Measurements from ENCODE around the gene SORBS2. TPM values are rescaled to one million over a fixed set of nuclear protein-coding genes. Genes with fewer than 3 reads are reported as not detected.

SORBS2 gene
- total RNA-seq, 4 donors from 2014 or later, result 290 to 437 (median 377) TPM

DNA sequence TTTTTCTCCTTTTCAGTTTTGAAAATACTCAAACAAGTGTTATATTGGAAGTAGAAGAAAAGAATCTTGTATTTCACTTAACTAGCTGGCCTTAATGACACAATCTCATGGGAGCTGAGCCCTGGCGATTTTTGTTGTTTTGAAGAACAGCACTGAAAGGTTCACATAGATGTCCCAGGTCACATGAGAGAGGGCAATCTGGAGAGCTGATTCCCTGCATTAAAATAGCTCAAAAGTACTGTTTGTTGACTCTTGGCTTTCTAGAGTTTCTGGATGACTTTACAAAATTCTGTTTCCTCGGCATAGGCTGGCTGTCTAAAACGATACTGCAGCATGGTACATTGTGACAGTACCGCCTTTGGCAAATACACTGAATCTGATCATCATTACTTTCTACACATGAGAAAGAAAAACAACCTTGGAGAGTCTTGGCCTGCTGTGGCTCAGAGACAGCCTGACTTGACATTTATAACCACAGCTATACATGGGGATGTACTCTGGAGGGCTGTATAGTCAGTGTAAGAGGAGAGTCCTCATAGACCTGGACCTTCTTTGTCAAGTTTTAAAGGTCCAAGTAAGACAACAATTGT is 156.9 kb downstream of the SORBS2 start:
- H3K27ac ChIP-seq, result peak overlapping the region; percentile 71 to 81 (median 79)
- H3K36me3 ChIP-seq, result peaks cover 15 to 28% of the 10 kb centered on the region in 2 donors
- WGBS, 2 donors, result 34 to 46% methylated on average over 4 of the region's 4 CpGs
- no peaks in the 10 kb centered on the region for H3K9me3 ChIP-seq
- no peaks in the 10 kb centered on the region for H3K27me3 ChIP-seq
- TF ChIP-seq CTCF (IDR thresholded peaks at IDR 0.05) (no peak), POLR2A (IDR thresholded peaks at IDR 0.05) (no peak)
- H3K4me3 ChIP-seq (replicated peaks in 1 of 3), result no peak overlapping the region
- H3K4me1 ChIP-seq, result peaks cover 28 to 30% of the 10 kb centered on the region in 2 donors
- intact Hi-C loops (cut with DNase I), result loop anchor here (10.0 kb wide), 1 partner anchor 130 kb away; no protein-coding TSS in a partner anchor
- peak; percentile 48 to 50 for DNase-seq

GRCh38 chr4:185654311-185654710 is 157.7 kb downstream of the SORBS2 start:
- TF ChIP-seq POLR2A (IDR thresholded peaks at IDR 0.05) (no peak), CTCF (IDR thresholded peaks at IDR 0.05) (no peak)
- Histone ChIP-seq H3K36me3 (peaks cover 15 to 24% of the 10 kb centered on the region in 2 donors), H3K27me3 (no peaks in the 10 kb centered on the region), H3K9me3 (no peaks in the 10 kb centered on the region), H3K4me3 (replicated peaks in 1 of 3) (no peak overlapping the region), H3K4me1 (peaks cover 28 to 30% of the 10 kb centered on the region in 2 donors), H3K27ac (peak overlapping the region; percentile 71 to 81 (median 79))
- WGBS, 2 donors, result 89 to 91% methylated on average over 3 of the region's 3 CpGs
- no peak for DNase-seq
- intact Hi-C loops (cut with DNase I), result loop anchor here (10.0 kb wide), 1 partner anchor 130 kb away; no protein-coding TSS in a partner anchor

DNA sequence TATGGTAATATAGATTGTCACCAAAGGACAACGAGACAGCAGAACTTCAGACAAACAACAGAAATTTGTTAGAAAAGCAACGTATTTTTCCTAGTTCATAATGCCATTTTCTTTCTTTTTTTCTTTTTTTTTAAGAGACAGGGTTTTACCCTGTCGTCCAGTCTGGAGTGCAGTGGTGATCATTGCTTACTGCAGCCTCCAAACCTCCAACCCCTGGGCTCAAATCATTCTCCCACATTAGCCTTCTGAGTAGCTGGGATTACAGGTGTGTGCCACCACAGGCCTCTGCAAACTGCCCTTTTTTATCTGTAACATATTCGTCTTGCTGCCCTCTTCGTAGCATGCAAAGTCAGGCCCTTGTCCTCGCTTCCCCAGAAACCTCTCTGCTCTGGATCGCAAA is 160.1 kb downstream of the SORBS2 start:
- WGBS, 2 donors, result 90 to 91% methylated on average over 7 of the region's 7 CpGs
- no peak overlapping the region for H3K4me3 ChIP-seq (replicated peaks in 1 of 3)

GRCh38 chr4:185651137-185651677 is 160.8 kb downstream of the SORBS2 start:
- intact Hi-C loops (cut with DNase I), result loop anchor here (10.0 kb wide), 1 partner anchor 134 kb away; no protein-coding TSS in a partner anchor
- no peak overlapping the region for H3K27ac ChIP-seq

More for the DNA sequence above, 160.1 kb downstream of the SORBS2 start:
- Histone ChIP-seq H3K36me3 (peaks cover 15 to 35% of the 10 kb centered on the region in 2 donors), H3K9me3 (no peaks in the 10 kb centered on the region), H3K27ac (peak overlapping the region in 1 of 3 donors; percentile 39), H3K27me3 (no peaks in the 10 kb centered on the region), H3K4me1 (peaks cover 25 to 26% of the 10 kb centered on the region in 2 donors)
- no peak for DNase-seq
- intact Hi-C loops (cut with DNase I), result loop anchor here (10.0 kb wide), 1 partner anchor 133 kb away; no protein-coding TSS in a partner anchor
- TF ChIP-seq POLR2A (IDR thresholded peaks at IDR 0.05), result no peak
- TF ChIP-seq CTCF (IDR thresholded peaks at IDR 0.05), result no peak

More at GRCh38 chr4:185651137-185651677, 160.8 kb downstream of the SORBS2 start:
- 73 to 75% methylated on average over 5 of the region's 5 CpGs for WGBS, 2 donors
- Histone ChIP-seq H3K36me3 (peaks cover 15 to 40% of the 10 kb centered on the region in 2 donors), H3K27me3 (no peaks in the 10 kb centered on the region), H3K4me1 (peaks cover 18 to 19% of the 10 kb centered on the region in 2 donors), H3K9me3 (no peaks in the 10 kb centered on the region), H3K4me3 (replicated peaks in 1 of 3) (no peak overlapping the region)
- DNase-seq, result no peak
- TF ChIP-seq POLR2A (IDR thresholded peaks at IDR 0.05) (no peak), CTCF (IDR thresholded peaks at IDR 0.05) (no peak)

Data from thyroid gland (tissue), 4 donors.